Common myeloid progenitor, CD34-positive (primary cell): ENCODE results near the gene C1orf21.

Source experiments
- CTCF ChIA-PET: fragments of 350-600 bp; sonication (Branson Sonifier 250); formaldehyde crosslinking; loops from one replicate; lab custom pipeline; 2021; ENCODE audit warnings: antibody characterized with exemption; lab: Charles Lee
- POLR2A ChIA-PET: fragments of 350-600 bp; sonication (Branson Sonifier 250); formaldehyde crosslinking; loops from one replicate; lab custom pipeline; 2021; ENCODE audit warnings: antibody characterized with exemption; lab: Charles Lee
- DNase-seq, 3 donors: peaks; one replicate each; pipeline versions ENCODE4 v3.0.0 to v3.0.0-alpha.2; 2013
- H3K27ac ChIP-seq, 2 experiments: 1 replicate in 1 of 2; 2 replicates in 1 of 2; pipeline ENCODE4 v1.7.0; 2013; ENCODE audit warnings: inconsistent platforms in 2 of 2, low read length in 2 of 2, mild to moderate bottlenecking in 2 of 2, low read depth in 1 of 2, moderate library complexity in 1 of 2; ENCODE audit not compliant: severe bottlenecking in 2 of 2, insufficient read depth in 1 of 2, poor library complexity in 1 of 2
- H3K27me3 ChIP-seq, 5 experiments: replicated peaks in 2 of 5; 1 replicate in 3 of 5; 2 replicates in 2 of 5; pipeline versions ENCODE4 v1.6.1 to v1.7.0; 2013; ENCODE audit warnings: low read length in 4 of 5, mild to moderate bottlenecking in 2 of 5, moderate library complexity in 2 of 5, inconsistent platforms in 1 of 5; ENCODE audit not compliant: insufficient read depth in 5 of 5, control insufficient read depth in 4 of 5
- H3K36me3 ChIP-seq, 4 experiments: 1 replicate in 2 of 4; 2 replicates in 2 of 4; pipeline versions ENCODE4 v1.6.1 to v1.7.0; 2013; ENCODE audit warnings: low read length in 3 of 4, control low read depth in 1 of 4, mild to moderate bottlenecking in 1 of 4; ENCODE audit not compliant: control insufficient read depth in 4 of 4, insufficient read depth in 4 of 4
- H3K4me1 ChIP-seq, 4 experiments: 1 replicate in 3 of 4; 2 replicates in 1 of 4; pipeline versions ENCODE4 v1.6.1 to v1.7.1; 2013; ENCODE audit warnings: low read length in 3 of 4, mild to moderate bottlenecking in 3 of 4, control low read depth in 1 of 4, inconsistent platforms in 1 of 4, moderate library complexity in 1 of 4; ENCODE audit not compliant: control insufficient read depth in 4 of 4, insufficient read depth in 4 of 4; ENCODE audit errors: control extremely low read depth in 1 of 4
- H3K4me3 ChIP-seq, 7 experiments: 1 replicate in 4 of 7; 2 replicates in 3 of 7; pipeline versions ENCODE4 v1.5.1 to v1.7.0; 2013; ENCODE audit warnings: mild to moderate bottlenecking in 7 of 7, low read length in 6 of 7, moderate library complexity in 6 of 7, inconsistent platforms in 2 of 7, low read depth in 2 of 7, control low read depth in 1 of 7; ENCODE audit not compliant: insufficient read depth in 4 of 7, control insufficient read depth in 1 of 7; ENCODE audit errors: extremely low read depth in 1 of 7
- H3K9me3 ChIP-seq, 5 experiments: 1 replicate in 4 of 5; 2 replicates in 1 of 5; pipeline versions ENCODE4 v1.6.1 to v1.7.1; 2013; ENCODE audit warnings: low read length in 4 of 5, mild to moderate bottlenecking in 2 of 5, inconsistent platforms in 1 of 5, low read depth in 1 of 5, moderate library complexity in 1 of 5; ENCODE audit not compliant: control insufficient read depth in 4 of 5, insufficient read depth in 2 of 5; ENCODE audit errors: control extremely low read depth in 1 of 5
- WGBS: methylation state at CpG from one replicate; pipeline ENCODE4 v1.1.5; 2013; ENCODE audit not compliant: insufficient coverage; 5-methylcytosine and 5-hydroxymethylcytosine counted together

The C1orf21 gene

GRCh38 chr1:184485751-184486723, 99.2 kb downstream of the C1orf21 start:
- 70% methylated on average over 4 of the region's 9 CpGs for WGBS
- peaks cover 0 to 9% (median 3%) of the 10 kb centered on the region in 4 experiments for H3K36me3 ChIP-seq
- peak in 1 of 3 donors; percentile 19 for DNase-seq
- no peak overlapping the region for H3K27ac ChIP-seq
- H3K9me3 ChIP-seq: peaks cover 0 to 2% (median 0%) of the 10 kb centered on the region in 5 experiments
- H3K27me3 ChIP-seq: no peaks in the 10 kb centered on the region
- ChIA-PET POLR2A (no interaction called here), CTCF (interaction anchor here (0.7 to 2.0 kb wide), 5 partner anchors 25 to 104 kb away, joined by 3 to 7 read pairs (median 4); partner anchors contain the start of gene C1orf21)
- peaks cover 0 to 48% (median 25%) of the 10 kb centered on the region in 4 experiments for H3K4me1 ChIP-seq
- H3K4me3 ChIP-seq: peak overlapping the region in 1 of 7 experiments; percentile 10

- Histone ChIP-seq H3K4me1 (peaks cover 0 to 57% (median 33%) of the 10 kb centered on the region in 4 experiments), H3K27ac (no peak overlapping the region), H3K36me3 (peaks cover 0 to 6% (median 1%) of the 10 kb centered on the region in 4 experiments), H3K4me3 (no peak overlapping the region), H3K9me3 (no peaks in the 10 kb centered on the region), H3K27me3 (no peaks in the 10 kb centered on the region)
- ChIA-PET CTCF (interaction anchor here (1.0 to 1.8 kb wide), 2 partner anchors 24 to 34 kb away, joined by 4 to 6 read pairs; no protein-coding TSS in a partner anchor), POLR2A (no interaction called here)
- no peak for DNase-seq
- 46% methylated on average over 2 of the region's 6 CpGs for WGBS
Measured at GRCh38 chr1:184486761-184487445, 100.1 kb downstream of the C1orf21 start.

DNA sequence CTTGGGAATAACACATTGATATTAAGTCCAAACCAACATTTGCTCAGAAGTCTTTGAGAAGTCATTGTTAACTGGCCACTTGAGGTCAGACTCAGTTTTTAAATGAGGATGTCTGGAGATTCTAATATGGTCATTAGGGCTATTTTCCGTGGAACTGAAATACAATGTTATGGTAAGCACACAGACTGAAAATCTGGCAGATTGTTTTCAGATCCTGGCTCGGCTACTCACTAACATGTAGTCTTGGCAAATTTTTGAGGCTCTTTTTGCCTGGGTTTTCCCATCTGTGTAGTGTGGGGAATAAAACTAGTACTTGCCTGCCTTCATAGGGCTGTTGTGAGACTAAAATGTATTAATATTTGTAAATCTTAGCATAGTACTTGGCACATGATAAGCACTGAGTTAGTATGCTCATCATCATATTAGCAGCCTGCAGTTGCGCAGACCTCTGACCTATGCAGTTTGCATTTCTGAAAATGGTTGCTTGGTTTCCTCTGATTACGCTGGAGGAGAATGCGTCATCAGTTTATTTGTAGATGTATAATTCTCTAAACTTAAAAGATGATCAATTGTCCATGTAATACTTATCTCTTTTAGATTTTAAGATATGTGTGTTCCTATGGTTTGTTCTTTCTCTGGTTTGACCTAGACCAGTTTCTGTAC, 100.8 kb downstream of the C1orf21 start:
- Histone ChIP-seq H3K27me3 (no peaks in the 10 kb centered on the region), H3K9me3 (no peaks in the 10 kb centered on the region), H3K36me3 (no peaks in the 10 kb centered on the region), H3K4me1 (peaks cover 2 to 64% (median 40%) of the 10 kb centered on the region in 4 experiments), H3K4me3 (no peak overlapping the region), H3K27ac (no peak overlapping the region)
- ChIA-PET CTCF (no interaction called here), POLR2A (no interaction called here)
- no peak for DNase-seq
- WGBS: 100% methylated on average over 2 of the region's 5 CpGs

GRCh38 chr1:184489908-184490307, 103.1 kb downstream of the C1orf21 start:
- POLR2A ChIA-PET: no interaction called here
- CTCF ChIA-PET: interaction anchor here (2.1 kb wide), 1 partner anchor 8 kb away, joined by 6 read pairs; no protein-coding TSS in a partner anchor
- Histone ChIP-seq H3K27me3 (no peaks in the 10 kb centered on the region), H3K9me3 (no peaks in the 10 kb centered on the region), H3K27ac (peak overlapping the region in 1 of 2 experiments; percentile 22), H3K36me3 (no peaks in the 10 kb centered on the region), H3K4me3 (no peak overlapping the region), H3K4me1 (peaks cover 2 to 66% (median 37%) of the 10 kb centered on the region in 4 experiments)
- DNase-seq: no peak
- WGBS: 97% methylated on average over 3 of the region's 3 CpGs

DNA sequence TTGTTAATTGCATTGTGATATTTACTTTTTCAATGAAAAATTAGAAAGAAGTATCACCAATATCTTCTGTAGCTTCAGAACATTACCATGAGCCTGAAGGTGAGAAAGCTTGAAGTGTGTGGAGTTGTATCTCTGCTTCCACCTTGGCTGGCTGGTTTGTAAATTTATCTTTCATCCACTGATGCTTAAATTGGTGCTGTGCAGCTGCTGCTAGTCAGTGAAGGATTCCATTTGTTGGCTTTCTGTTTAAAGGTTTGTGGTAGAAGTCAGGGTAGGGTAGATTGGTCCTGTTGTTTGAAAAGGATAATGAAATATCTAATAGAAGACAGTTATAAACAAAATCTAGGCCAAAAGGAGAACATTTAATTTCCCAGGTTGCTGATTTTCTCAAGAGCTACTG, 105.7 kb downstream of the C1orf21 start:
- peak in 2 of 3 donors; percentile 33 to 63 for DNase-seq
- Histone ChIP-seq H3K27me3 (no peaks in the 10 kb centered on the region), H3K4me1 (peaks cover 2 to 45% (median 22%) of the 10 kb centered on the region in 4 experiments), H3K4me3 (peak overlapping the region in 1 of 7 experiments; percentile 70), H3K9me3 (no peaks in the 10 kb centered on the region), H3K36me3 (no peaks in the 10 kb centered on the region), H3K27ac (peak overlapping the region; percentile 77 to 84)
- CTCF ChIA-PET: interaction anchor here (0.7 to 2.1 kb wide), 6 partner anchors 11 to 199 kb away, joined by 3 to 5 read pairs (median 4); no protein-coding TSS in a partner anchor
- POLR2A ChIA-PET: no interaction called here

GRCh38 chr1:184493987-184494388, 107.2 kb downstream of the C1orf21 start:
- ChIA-PET POLR2A (no interaction called here), CTCF (interaction anchor here (1.0 to 1.6 kb wide), 2 partner anchors 12 to 117 kb away, joined by 3 to 4 read pairs; no protein-coding TSS in a partner anchor)
- Histone ChIP-seq H3K4me3 (no peak overlapping the region), H3K27ac (no peak overlapping the region), H3K9me3 (no peaks in the 10 kb centered on the region), H3K36me3 (no peaks in the 10 kb centered on the region), H3K4me1 (peaks cover 2 to 47% (median 22%) of the 10 kb centered on the region in 4 experiments), H3K27me3 (no peaks in the 10 kb centered on the region)
- DNase-seq: no peak
- 94% methylated on average over 1 of the region's 1 CpG for WGBS
